A549 (cell line): ENCODE measurements around the gene COPA. TPM values are rescaled to one million over a fixed set of nuclear protein-coding genes. Genes with fewer than 3 reads are reported as not detected.

Experiments
- ATAC-seq, 2 experiments: fragments of 200-7000 bp in 1 of 2; fragments of >200 bp in 1 of 2; cut with Nextera tagmentation in 1 of 2; cut with Tn5 transposase in 1 of 2; 3 replicates each; pipeline versions ENCODE4 v1.8.0 to v1.9.1; 2018 to 2020; ENCODE audit warnings: mild to moderate bottlenecking in 1 of 2, moderate library complexity in 1 of 2
- CTCF ChIA-PET: fragments of 300-600 bp; sonication (Branson Sonifier 250); formaldehyde crosslinking; extraction: SDS; loops from one replicate; lab custom pipeline; 2021; ENCODE audit warnings: antibody characterized with exemption, inconsistent platforms; lab: Yijun Ruan, JAX
- POLR2A ChIA-PET: fragments of 350-600 bp; formaldehyde crosslinking; extraction: SDS; loops from one replicate; lab custom pipeline; 2021; ENCODE audit warnings: antibody characterized with exemption, inconsistent platforms; lab: Yijun Ruan, JAX
- DNase-seq, 2 experiments: peaks; one replicate each; pipeline versions ENCODE4 v3.0.0 to v3.0.0-alpha.2; 2011 to 2016; ENCODE audit warnings: low read depth in 1 of 2, low spot score in 1 of 2
- FAIRE-seq: peaks from 2 replicates; lab custom pipeline; 2011; peaks lifted over from hg19 to GRCh38; lab: Jason Lieb, UNC
- H3K27ac ChIP-seq, 2 experiments: fragments of >200 bp; sonication (Bioruptor Twin); formaldehyde crosslinking; 3 replicates each; pipeline ENCODE4 v1.5.1; 2016 to 2017
- H3K4me1 ChIP-seq: fragments of >200 bp; sonication (Bioruptor Twin); formaldehyde crosslinking; 3 replicates; pipeline ENCODE4 v1.6.1; 2016
- H3K4me2 ChIP-seq: fragments of >200 bp; sonication (Bioruptor Twin); formaldehyde crosslinking; 3 replicates; pipeline ENCODE4 v1.6.1; 2016
- H3K4me3 ChIP-seq: fragments of >200 bp; sonication (Bioruptor Twin); formaldehyde crosslinking; 3 replicates; pipeline ENCODE4 v1.5.1; 2016
- H3K9me3 ChIP-seq: fragments of >200 bp; sonication (Bioruptor Twin); formaldehyde crosslinking; 3 replicates; pipeline ENCODE4 v1.6.1; 2016
- BHLHE40 ChIP-seq: IDR thresholded peaks from 2 replicates; pipeline ENCODE4 v1.6.1; 2012; ENCODE audit warnings: low read depth, low read length, inconsistent platforms
- CBX2 ChIP-seq: fragments of 200-600 bp; sonication (generic); IDR thresholded peaks from 2 replicates; pipeline ENCODE4 v1.6.1; 2016; ENCODE audit warnings: low read depth, mild to moderate bottlenecking, borderline replicate concordance
- EHMT2 ChIP-seq: fragments of 200-600 bp; sonication (generic); IDR thresholded peaks from 2 replicates; pipeline ENCODE4 v1.6.1; 2016; ENCODE audit warnings: antibody characterized with exemption, low read depth, mild to moderate bottlenecking, moderate library complexity
- ESRRA ChIP-seq: fragments of 150-350 bp; IDR thresholded peaks from 2 replicates; pipeline ENCODE4 v1.6.1; 2014; ENCODE audit warnings: mild to moderate bottlenecking, low read length, borderline replicate concordance
- FOSB ChIP-seq: fragments of 250-450 bp; sonication (Bioruptor Pico); IDR thresholded peaks from 2 replicates; pipeline ENCODE4 v1.5.0; 2020; ENCODE audit warnings: mild to moderate bottlenecking, moderate library complexity
- FOXS1 ChIP-seq: fragments of 250-450 bp; sonication (Bioruptor Pico); IDR thresholded peaks from 2 replicates; pipeline ENCODE4 v1.5.0; 2020; ENCODE audit warnings: mild to moderate bottlenecking, moderate library complexity
- GATA3 ChIP-seq: IDR thresholded peaks from 2 replicates; pipeline ENCODE4 v1.6.1; 2012; ENCODE audit warnings: borderline replicate concordance
- HDAC2 ChIP-seq: fragments of 200-600 bp; sonication (generic); IDR thresholded peaks from 2 replicates; pipeline ENCODE4 v1.6.1; 2016
- HOXA7 ChIP-seq: fragments of 250-450 bp; sonication (Bioruptor Pico); IDR thresholded peaks from 2 replicates; pipeline ENCODE4 v1.5.0; 2020; ENCODE audit warnings: mild to moderate bottlenecking, moderate library complexity
- HOXB5 ChIP-seq: fragments of 250-450 bp; sonication (Bioruptor Pico); IDR thresholded peaks from 2 replicates; pipeline ENCODE4 v1.5.0; 2020; ENCODE audit warnings: mild to moderate bottlenecking, moderate library complexity
- JUN ChIP-seq, 2 experiments: fragments of >200 bp; sonication (Bioruptor Twin); formaldehyde crosslinking; IDR thresholded peaks; 2 replicates in 1 of 2; 3 replicates in 1 of 2; pipeline ENCODE4 v1.6.1; 2016 to 2017
- JUNB ChIP-seq: fragments of >200 bp; sonication (Bioruptor Twin); formaldehyde crosslinking; IDR thresholded peaks from 2 replicates; pipeline ENCODE4 v1.6.1; 2016
- MAZ ChIP-seq: fragments of 150-350 bp; IDR thresholded peaks from 2 replicates; pipeline ENCODE4 v1.6.1; 2014; ENCODE audit warnings: antibody characterized with exemption, low read depth, low read length, borderline replicate concordance
- MYC ChIP-seq: IDR thresholded peaks from 2 replicates; pipeline ENCODE4 v1.6.1; 2012; ENCODE audit warnings: mild to moderate bottlenecking, inconsistent platforms, low read length, improper control_type of control experiment, borderline replicate concordance
- NFE2L2 ChIP-seq: fragments of 150-350 bp; conservative IDR thresholded peaks from 2 replicates; pipeline ENCODE4 v1.6.1; 2014; ENCODE audit warnings: low read length
- NPAS2 ChIP-seq: fragments of 250-450 bp; sonication (Bioruptor Pico); IDR thresholded peaks from 2 replicates; pipeline ENCODE4 v1.8.0; 2022; ENCODE audit warnings: mild to moderate bottlenecking, moderate library complexity, borderline replicate concordance
- POLR2A ChIP-seq: IDR thresholded peaks from 2 replicates; pipeline ENCODE4 v1.6.1; 2012; ENCODE audit warnings: mild to moderate bottlenecking, low read length
- POLR2AphosphoS2 ChIP-seq: conservative IDR thresholded peaks from 2 replicates; pipeline ENCODE4 v1.6.1; 2012; ENCODE audit warnings: low read length, improper control_type of control experiment, inconsistent platforms
- RARB ChIP-seq: fragments of 250-450 bp; sonication (Bioruptor Pico); IDR thresholded peaks from 2 replicates; pipeline ENCODE4 v1.8.0; 2021; ENCODE audit warnings: mild to moderate bottlenecking, moderate library complexity
- RNF2 ChIP-seq: fragments of 200-600 bp; sonication (generic); IDR thresholded peaks from 2 replicates; pipeline ENCODE4 v1.6.1; 2016; ENCODE audit warnings: low read depth, mild to moderate bottlenecking, antibody characterized with exemption, moderate library complexity, borderline replicate concordance
- TFCP2L1 ChIP-seq: fragments of 250-450 bp; sonication (Bioruptor Pico); IDR thresholded peaks from 2 replicates; pipeline ENCODE4 v1.5.0; 2021; ENCODE audit warnings: mild to moderate bottlenecking
- ZC3H11A ChIP-seq: fragments of 450-650 bp; IDR thresholded peaks from 2 replicates; pipeline ENCODE4 v1.6.1; 2014; ENCODE audit warnings: antibody characterized with exemption, mild to moderate bottlenecking
- ZNF302 ChIP-seq: fragments of 250-450 bp; sonication (Bioruptor Pico); IDR thresholded peaks from 2 replicates; pipeline ENCODE4 v1.9.0; 2021; ENCODE audit warnings: inconsistent platforms, mild to moderate bottlenecking, moderate library complexity
- whole genome bisulfite sequencing: methylation state at CpG from one replicate; pipeline ENCODE4 v1.1.6; 2017; ENCODE audit errors: missing lambda C conversion rate; 5-methylcytosine and 5-hydroxymethylcytosine counted together
- polyA plus RNA-seq, 4 experiments: library from polyadenylated mRNA; depleted of rRNA in 3 of 4; stranded (reverse); fragments of >200 nt; fragmentation: RNase III in 1 of 4; extraction: RNeasy Plus Mini Kit Qiagen cat#74134 plus additional on column Dnase treatment in 1 of 4; gene quantifications; 2 replicates in 3 of 4; 3 replicates in 1 of 4; pipeline ENCODE4 v1.2.3, GENCODE V29; 2011 to 2017
- TF ChIP-seq, protein P1 (sequence below): fragments of >200 bp; sonication (Bioruptor Twin); formaldehyde crosslinking; IDR thresholded peaks from 3 replicates; pipeline ENCODE4 v1.6.1; 2016
- TF ChIP-seq, protein P2 (sequence below): fragments of 450-650 bp; IDR thresholded peaks from 2 replicates; pipeline ENCODE4 v1.6.1; 2014; ENCODE audit warnings: antibody characterized with exemption
- TF ChIP-seq, protein P3 (sequence below): IDR thresholded peaks from 2 replicates; pipeline ENCODE4 v1.6.1; 2012
- TF ChIP-seq, protein P4 (sequence below): fragments of 250-450 bp; sonication (Bioruptor Pico); IDR thresholded peaks from 2 replicates; pipeline ENCODE4 v1.5.0; 2021; ENCODE audit warnings: mild to moderate bottlenecking, moderate library complexity, borderline replicate concordance
- TF ChIP-seq, protein P5 (sequence below): fragments of >200 bp; sonication (Bioruptor Twin); formaldehyde crosslinking; IDR thresholded peaks from 3 replicates; pipeline ENCODE4 v1.5.1; 2016

The COPA gene
- polyA plus RNA-seq, 2 of the 4 experiments (the other 2 are of a cell fraction), result 83.5 to 149 TPM

DNA sequence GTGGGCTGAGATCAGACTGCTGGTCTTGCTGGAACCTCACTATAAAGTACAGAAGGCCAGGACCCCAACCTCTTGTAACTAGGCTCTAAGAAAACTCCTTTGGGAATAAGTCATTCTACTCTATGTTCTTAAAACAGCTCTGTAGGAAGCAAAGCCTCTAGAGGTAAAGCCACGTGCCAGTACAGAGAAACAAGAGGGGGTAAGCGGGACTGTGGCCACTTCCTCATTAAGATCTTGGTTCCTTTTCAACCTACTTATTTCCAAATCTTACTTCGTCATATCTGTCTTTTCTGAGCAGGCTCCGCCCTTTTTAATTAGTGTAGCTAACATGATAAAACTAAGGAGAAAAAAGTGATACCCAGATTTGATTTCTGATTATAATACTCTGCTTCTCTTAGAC is 3.9 kb upstream of the COPA start:
- TF ChIP-seq, protein P1, sequence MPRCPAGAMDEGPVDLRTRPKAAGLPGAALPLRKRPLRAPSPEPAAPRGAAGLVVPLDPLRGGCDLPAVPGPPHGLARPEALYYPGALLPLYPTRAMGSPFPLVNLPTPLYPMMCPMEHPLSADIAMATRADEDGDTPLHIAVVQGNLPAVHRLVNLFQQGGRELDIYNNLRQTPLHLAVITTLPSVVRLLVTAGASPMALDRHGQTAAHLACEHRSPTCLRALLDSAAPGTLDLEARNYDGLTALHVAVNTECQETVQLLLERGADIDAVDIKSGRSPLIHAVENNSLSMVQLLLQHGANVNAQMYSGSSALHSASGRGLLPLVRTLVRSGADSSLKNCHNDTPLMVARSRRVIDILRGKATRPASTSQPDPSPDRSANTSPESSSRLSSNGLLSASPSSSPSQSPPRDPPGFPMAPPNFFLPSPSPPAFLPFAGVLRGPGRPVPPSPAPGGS, result no peak
- TF ChIP-seq, protein P2, sequence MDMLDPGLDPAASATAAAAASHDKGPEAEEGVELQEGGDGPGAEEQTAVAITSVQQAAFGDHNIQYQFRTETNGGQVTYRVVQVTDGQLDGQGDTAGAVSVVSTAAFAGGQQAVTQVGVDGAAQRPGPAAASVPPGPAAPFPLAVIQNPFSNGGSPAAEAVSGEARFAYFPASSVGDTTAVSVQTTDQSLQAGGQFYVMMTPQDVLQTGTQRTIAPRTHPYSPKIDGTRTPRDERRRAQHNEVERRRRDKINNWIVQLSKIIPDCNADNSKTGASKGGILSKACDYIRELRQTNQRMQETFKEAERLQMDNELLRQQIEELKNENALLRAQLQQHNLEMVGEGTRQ, result no peak
- TF ChIP-seq MYC, result no peak
- TF ChIP-seq JUNB, result no peak
- TF ChIP-seq TFCP2L1 (CRISPR knock-in tag), result no peak
- TF ChIP-seq HOXA7, result no peak
- TF ChIP-seq JUN (IDR thresholded peaks at IDR 0.05), result no peak
- no peak for TF ChIP-seq CBX2
- no peak for TF ChIP-seq POLR2AphosphoS2
- TF ChIP-seq, protein P3, sequence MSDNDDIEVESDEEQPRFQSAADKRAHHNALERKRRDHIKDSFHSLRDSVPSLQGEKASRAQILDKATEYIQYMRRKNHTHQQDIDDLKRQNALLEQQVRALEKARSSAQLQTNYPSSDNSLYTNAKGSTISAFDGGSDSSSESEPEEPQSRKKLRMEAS, result no peak
- no peak for TF ChIP-seq NPAS2 (CRISPR knock-in tag)
- no peak for TF ChIP-seq RARB (CRISPR knock-in tag)
- H3K27ac ChIP-seq, result no peak overlapping the region
- ChIA-PET POLR2A (interaction anchor here (0.7 kb wide), 1 partner anchor 15 kb away, joined by 4 read pairs; no protein-coding TSS in a partner anchor), CTCF (interaction anchor here (1.3 to 2.7 kb wide), 2 partner anchors 29 to 56 kb away, joined by 5 to 13 read pairs; no protein-coding TSS in a partner anchor)
- 85% methylated on average over 4 of the region's 4 CpGs for WGBS
- ATAC-seq (no peak), FAIRE-seq (no peak), DNase-seq (no peak)
- H3K4me1 ChIP-seq, result peaks cover 5% of the 10 kb centered on the region; the same call in 2 of the 3 replicates
- H3K9me3 ChIP-seq, result no peaks in the 10 kb centered on the region
- no peak overlapping the region for H3K4me2 ChIP-seq
- no peak overlapping the region for H3K4me3 ChIP-seq

DNA sequence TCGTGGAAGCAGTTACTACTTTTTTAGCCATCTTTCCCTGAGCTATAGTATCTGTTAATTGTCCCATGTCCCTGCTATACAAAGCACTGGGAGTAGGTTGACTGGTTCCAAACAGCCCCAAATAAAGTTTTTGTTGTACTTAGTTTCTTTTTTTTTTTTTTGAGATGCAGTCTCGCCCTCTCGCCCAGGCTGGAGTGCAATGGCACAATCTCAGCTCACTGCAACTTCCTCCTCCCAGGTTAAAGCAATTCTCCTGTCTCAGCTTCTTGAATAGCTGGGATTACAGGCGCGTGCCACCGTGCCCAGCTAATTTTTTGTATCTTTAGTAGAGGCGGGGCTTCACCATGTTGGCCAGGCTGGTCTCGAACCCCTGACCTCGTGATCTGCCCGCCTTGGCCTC is 3.4 kb upstream of the COPA start:
- 98% methylated on average over 10 of the region's 10 CpGs for WGBS
- TF ChIP-seq FOSB (CRISPR knock-in tag), result no peak
- no peak for TF ChIP-seq FOXS1 (CRISPR knock-in tag)
- no peak for TF ChIP-seq GATA3
- H3K4me2 ChIP-seq, result no peak overlapping the region
- POLR2A ChIA-PET, result interaction anchor here (0.6 to 0.7 kb wide), 2 partner anchors 15 to 50 kb away, joined by 3 to 4 read pairs; no protein-coding TSS in a partner anchor
- ATAC-seq (no peak), DNase-seq (no peak), FAIRE-seq (no peak)
- H3K9me3 ChIP-seq, result no peaks in the 10 kb centered on the region
- H3K4me3 ChIP-seq, result no peak overlapping the region
- H3K4me1 ChIP-seq, result peaks cover 9% of the 10 kb centered on the region
- CTCF ChIA-PET, result interaction anchor here (0.8 to 2.7 kb wide), 3 partner anchors 30 to 700 kb away, joined by 5 to 13 read pairs (median 5); no protein-coding TSS in a partner anchor
- no peak overlapping the region for H3K27ac ChIP-seq

DNA sequence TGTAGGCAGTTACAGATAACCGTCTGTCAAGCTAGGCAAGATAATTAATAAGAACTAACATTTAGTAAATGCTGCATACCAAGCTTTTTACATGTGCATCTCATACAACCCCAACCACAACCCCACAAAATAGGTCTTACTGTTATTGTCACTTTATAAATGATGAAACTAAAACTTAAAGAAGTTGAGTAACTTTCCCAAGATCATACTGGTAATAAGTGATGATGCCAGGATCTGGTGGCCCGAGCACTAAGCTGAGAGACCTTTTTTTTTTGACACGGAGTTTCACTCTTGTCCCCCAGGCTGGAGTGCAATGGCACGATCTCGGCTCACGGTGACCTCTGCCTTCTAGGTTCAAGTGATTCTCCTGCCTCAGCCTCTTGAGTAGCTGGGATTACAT is 1.9 kb upstream of the COPA start:
- peaks cover 20% of the 10 kb centered on the region for H3K4me1 ChIP-seq
- H3K9me3 ChIP-seq, result no peaks in the 10 kb centered on the region
- no peak for ATAC-seq
- 96% methylated on average over 6 of the region's 6 CpGs for WGBS
- POLR2A ChIA-PET, result no interaction called here
- TF ChIP-seq HOXB5 (CRISPR knock-in tag) (no peak), GATA3 (no peak), ZNF302 (no peak), NFE2L2 (no peak), ZC3H11A (no peak), JUN (IDR thresholded peaks at IDR 0.05) (no peak), MAZ (no peak), EHMT2 (no peak), HDAC2 (no peak), BHLHE40 (no peak), ESRRA (no peak), POLR2A (no peak), RNF2 (no peak)
- TF ChIP-seq, protein P4, sequence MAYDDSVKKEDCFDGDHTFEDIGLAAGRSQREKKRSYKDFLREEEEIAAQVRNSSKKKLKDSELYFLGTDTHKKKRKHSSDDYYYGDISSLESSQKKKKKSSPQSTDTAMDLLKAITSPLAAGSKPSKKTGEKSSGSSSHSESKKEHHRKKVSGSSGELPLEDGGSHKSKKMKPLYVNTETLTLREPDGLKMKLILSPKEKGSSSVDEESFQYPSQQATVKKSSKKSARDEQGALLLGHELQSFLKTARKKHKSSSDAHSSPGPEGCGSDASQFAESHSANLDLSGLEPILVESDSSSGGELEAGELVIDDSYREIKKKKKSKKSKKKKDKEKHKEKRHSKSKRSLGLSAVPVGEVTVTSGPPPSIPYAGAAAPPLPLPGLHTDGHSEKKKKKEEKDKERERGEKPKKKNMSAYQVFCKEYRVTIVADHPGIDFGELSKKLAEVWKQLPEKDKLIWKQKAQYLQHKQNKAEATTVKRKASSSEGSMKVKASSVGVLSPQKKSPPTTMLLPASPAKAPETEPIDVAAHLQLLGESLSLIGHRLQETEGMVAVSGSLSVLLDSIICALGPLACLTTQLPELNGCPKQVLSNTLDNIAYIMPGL (CRISPR knock-in tag), result no peak
- TF ChIP-seq, protein P5, sequence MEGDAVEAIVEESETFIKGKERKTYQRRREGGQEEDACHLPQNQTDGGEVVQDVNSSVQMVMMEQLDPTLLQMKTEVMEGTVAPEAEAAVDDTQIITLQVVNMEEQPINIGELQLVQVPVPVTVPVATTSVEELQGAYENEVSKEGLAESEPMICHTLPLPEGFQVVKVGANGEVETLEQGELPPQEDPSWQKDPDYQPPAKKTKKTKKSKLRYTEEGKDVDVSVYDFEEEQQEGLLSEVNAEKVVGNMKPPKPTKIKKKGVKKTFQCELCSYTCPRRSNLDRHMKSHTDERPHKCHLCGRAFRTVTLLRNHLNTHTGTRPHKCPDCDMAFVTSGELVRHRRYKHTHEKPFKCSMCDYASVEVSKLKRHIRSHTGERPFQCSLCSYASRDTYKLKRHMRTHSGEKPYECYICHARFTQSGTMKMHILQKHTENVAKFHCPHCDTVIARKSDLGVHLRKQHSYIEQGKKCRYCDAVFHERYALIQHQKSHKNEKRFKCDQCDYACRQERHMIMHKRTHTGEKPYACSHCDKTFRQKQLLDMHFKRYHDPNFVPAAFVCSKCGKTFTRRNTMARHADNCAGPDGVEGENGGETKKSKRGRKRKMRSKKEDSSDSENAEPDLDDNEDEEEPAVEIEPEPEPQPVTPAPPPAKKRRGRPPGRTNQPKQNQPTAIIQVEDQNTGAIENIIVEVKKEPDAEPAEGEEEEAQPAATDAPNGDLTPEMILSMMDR, result no peak
- TF ChIP-seq, protein P3, result no peak
- TF ChIP-seq, all 56 proteins: peak for 0
- CTCF ChIA-PET, result interaction anchor here (0.7 to 2.7 kb wide), 9 partner anchors 9 to 72 kb away, joined by 3 to 11 read pairs (median 3); no protein-coding TSS in a partner anchor
- Histone ChIP-seq H3K27ac (no peak overlapping the region), H3K4me3 (no peak overlapping the region), H3K4me2 (no peak overlapping the region)
- DNase-seq (no peak), FAIRE-seq (no peak)
